ENCODE measurements around the gene BMPER. TPM values are rescaled to one million over a fixed set of nuclear protein-coding genes. Genes with fewer than 3 reads are reported as not detected.

Gene BMPER
- total RNA-seq, 1 experiment from 2014 or later = not detected

DNA sequence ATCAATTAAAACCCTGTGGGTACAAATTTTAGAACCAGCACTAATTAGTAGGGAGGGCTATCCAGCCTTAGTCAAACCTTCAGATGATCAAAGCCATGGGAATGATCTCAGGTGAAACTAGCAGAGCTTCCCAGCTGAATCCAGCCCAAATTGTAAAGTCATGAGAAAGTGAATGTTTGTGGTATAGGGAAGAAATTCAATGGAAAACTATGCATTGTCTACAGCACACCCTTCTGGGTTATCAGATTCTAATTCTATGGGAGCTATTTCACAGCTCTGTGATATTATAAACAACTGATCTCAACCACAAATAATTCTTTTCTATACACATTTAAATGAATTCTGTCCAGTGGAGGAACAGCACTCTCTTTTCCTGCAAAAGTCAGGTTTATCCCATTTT is 24.6 kb upstream of the BMPER start:
- TF ChIP-seq REST (IDR thresholded peaks at IDR 0.05; ENCODE audit: insufficient read depth in 1 of 2, low read depth in 2 of 2, low read length in 1 of 2) (no peak), POLR2AphosphoS5 (IDR thresholded peaks at IDR 0.05; ENCODE audit: low read depth, low read length) (no peak), SIN3A (IDR thresholded peaks at IDR 0.05; ENCODE audit: borderline replicate concordance, insufficient read depth, low read depth, low read length) (no peak), TCF7L2 (IDR thresholded peaks at IDR 0.05; ENCODE audit: low read depth, low read length) (no peak)
- Histone ChIP-seq H3K4me3 (ENCODE audit: low read depth in 2 of 2, low read length in 2 of 2) (no peak overlapping the region), H3K36me3 (ENCODE audit: control insufficient read depth, insufficient read depth, low read length) (no peaks in the 10 kb centered on the region), H3K4me1 (ENCODE audit: control insufficient read depth, insufficient read depth, low read length) (no peaks in the 10 kb centered on the region), H3K9me3 (ENCODE audit: control insufficient read depth, insufficient read depth, low read depth, low read length) (no peaks in the 10 kb centered on the region), H3K27me3 (ENCODE audit: control insufficient read depth, insufficient read depth, low read length) (peaks cover 5% of the 10 kb centered on the region; the same call in 1 of the 2 replicates), H3K27ac (ENCODE audit: low read length) (no peak overlapping the region)
- no TSS peak for BruUV-seq (replicated peaks)
- ChIA-PET CTCF (no interaction called here), POLR2A (no interaction called here)
- intact Hi-C loops (cut with micrococcal nuclease; ENCODE audit: unreplicated experiment) = no loop called here
- in situ Hi-C loops (cut with HindIII; ENCODE audit: low pct_unique_long_range_greater_than_20kb, low sequenced_read_pairs) = no loop called here
- ATAC-seq (no peak), DNase-seq (ENCODE audit: low read depth, low spot score) (no peak)

GRCh38 chr7:33881316-33881715 is 24.0 kb upstream of the BMPER start:
- TF ChIP-seq, protein P1, sequence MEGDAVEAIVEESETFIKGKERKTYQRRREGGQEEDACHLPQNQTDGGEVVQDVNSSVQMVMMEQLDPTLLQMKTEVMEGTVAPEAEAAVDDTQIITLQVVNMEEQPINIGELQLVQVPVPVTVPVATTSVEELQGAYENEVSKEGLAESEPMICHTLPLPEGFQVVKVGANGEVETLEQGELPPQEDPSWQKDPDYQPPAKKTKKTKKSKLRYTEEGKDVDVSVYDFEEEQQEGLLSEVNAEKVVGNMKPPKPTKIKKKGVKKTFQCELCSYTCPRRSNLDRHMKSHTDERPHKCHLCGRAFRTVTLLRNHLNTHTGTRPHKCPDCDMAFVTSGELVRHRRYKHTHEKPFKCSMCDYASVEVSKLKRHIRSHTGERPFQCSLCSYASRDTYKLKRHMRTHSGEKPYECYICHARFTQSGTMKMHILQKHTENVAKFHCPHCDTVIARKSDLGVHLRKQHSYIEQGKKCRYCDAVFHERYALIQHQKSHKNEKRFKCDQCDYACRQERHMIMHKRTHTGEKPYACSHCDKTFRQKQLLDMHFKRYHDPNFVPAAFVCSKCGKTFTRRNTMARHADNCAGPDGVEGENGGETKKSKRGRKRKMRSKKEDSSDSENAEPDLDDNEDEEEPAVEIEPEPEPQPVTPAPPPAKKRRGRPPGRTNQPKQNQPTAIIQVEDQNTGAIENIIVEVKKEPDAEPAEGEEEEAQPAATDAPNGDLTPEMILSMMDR (IDR thresholded peaks at IDR 0.05) = no peak
- TF ChIP-seq REST (IDR thresholded peaks at IDR 0.05; ENCODE audit: insufficient read depth in 1 of 2, low read depth in 2 of 2, low read length in 1 of 2) = no peak
- TF ChIP-seq TCF7L2 (IDR thresholded peaks at IDR 0.05; ENCODE audit: low read depth, low read length) = no peak
- no peak for TF ChIP-seq POLR2AphosphoS5 (IDR thresholded peaks at IDR 0.05; ENCODE audit: low read depth, low read length)
- no peak for TF ChIP-seq SIN3A (IDR thresholded peaks at IDR 0.05; ENCODE audit: borderline replicate concordance, insufficient read depth, low read depth, low read length)
- DNase-seq (ENCODE audit: low read depth, low spot score) (no peak), ATAC-seq (no peak)
- intact Hi-C loops (cut with micrococcal nuclease; ENCODE audit: unreplicated experiment) = no loop called here
- BruUV-seq (replicated peaks) = no TSS peak
- in situ Hi-C loops (cut with HindIII; ENCODE audit: low pct_unique_long_range_greater_than_20kb, low sequenced_read_pairs) = no loop called here
- ChIA-PET CTCF (no interaction called here), POLR2A (no interaction called here)
- no peaks in the 10 kb centered on the region for H3K9me3 ChIP-seq (ENCODE audit: control insufficient read depth, insufficient read depth, low read depth, low read length)
- no peaks in the 10 kb centered on the region for H3K4me1 ChIP-seq (ENCODE audit: control insufficient read depth, insufficient read depth, low read length)
- H3K27ac ChIP-seq (ENCODE audit: low read length) = no peak overlapping the region
- H3K27me3 ChIP-seq (ENCODE audit: control insufficient read depth, insufficient read depth, low read length) = peaks cover 2% of the 10 kb centered on the region; the same call in 1 of the 2 replicates
- no peak overlapping the region for H3K4me3 ChIP-seq (ENCODE audit: low read depth in 2 of 2, low read length in 2 of 2)
- no peaks in the 10 kb centered on the region for H3K36me3 ChIP-seq (ENCODE audit: control insufficient read depth, insufficient read depth, low read length)
